HG03097 (cell line): ENCODE measurements around the gene PCYT1A.
"Not testable (repeated sequence)": the region's sequence is repeated elsewhere in the genome, so short reads cannot be mapped to it uniquely, and the experiment has no call there.

Experiments used
- ATAC-seq: cut with Tn5 transposase; IDR thresholded peaks from one replicate; pipeline ENCODE4 v1.9.1; 2021; ENCODE audit not compliant: unreplicated experiment, low FRiP score

The PCYT1A gene

GRCh38 chr3:196287440-196288140, at the start of gene PCYT1A:
Gene PCYT1A, minus strand, starts transcription at chr3:196287726. Its CDS starts 17,195 bp downstream, at chr3:196270531.
- peak; percentile 81 for ATAC-seq

- ATAC-seq: no peak
Observed at GRCh38 chr3:196336319-196337145, 49.0 kb upstream of the PCYT1A start.

GRCh38 chr3:196335503-196335948, 48.0 kb upstream of the PCYT1A start:
- no peak for ATAC-seq

- ATAC-seq: no peak
Observed at GRCh38 chr3:196334982-196335381, 47.5 kb upstream of the PCYT1A start.

- ATAC-seq: no peak
Observed at GRCh38 chr3:196332168-196332567, 44.6 kb upstream of the PCYT1A start.

GRCh38 chr3:196327405-196327804, 39.9 kb upstream of the PCYT1A start:
- no peak for ATAC-seq

- ATAC-seq: no peak
Observed at GRCh38 chr3:196326936-196327335, 39.4 kb upstream of the PCYT1A start.

- ATAC-seq: no peak
Observed at GRCh38 chr3:196323691-196324090, 36.2 kb upstream of the PCYT1A start.

GRCh38 chr3:196323016-196323415, 35.5 kb upstream of the PCYT1A start:
- ATAC-seq: no peak

GRCh38 chr3:196321162-196321561, 33.6 kb upstream of the PCYT1A start:
- no peak for ATAC-seq

- no peak for ATAC-seq
Observed at GRCh38 chr3:196320137-196320536, 32.6 kb upstream of the PCYT1A start.

GRCh38 chr3:196317687-196318467, 30.4 kb upstream of the PCYT1A start, which contains the start of gene DYNLT2B:
Gene DYNLT2B, minus strand, starts transcription at chr3:196318240. Its CDS starts 88 bp downstream, at chr3:196318152.
- peak; percentile 79 for ATAC-seq

GRCh38 chr3:196316799-196317686, 29.5 kb upstream of the PCYT1A start:
- not testable (repeated sequence) for ATAC-seq

- ATAC-seq: no peak
Observed at GRCh38 chr3:196315821-196316220, 28.3 kb upstream of the PCYT1A start.

GRCh38 chr3:196314597-196314996, 27.1 kb upstream of the PCYT1A start:
- ATAC-seq: no peak

- ATAC-seq: not testable (repeated sequence)
Observed at GRCh38 chr3:196314086-196314485, 26.6 kb upstream of the PCYT1A start.

GRCh38 chr3:196302960-196303359, 15.4 kb upstream of the PCYT1A start:
- not testable (repeated sequence) for ATAC-seq

GRCh38 chr3:196302551-196302950, 15.0 kb upstream of the PCYT1A start:
- not testable (repeated sequence) for ATAC-seq

- no peak for ATAC-seq
Observed at GRCh38 chr3:196298521-196298920, 11.0 kb upstream of the PCYT1A start.
